SK-N-SH (cell line): ENCODE measurements around the gene C17orf50. TPM values are rescaled to one million over a fixed set of nuclear protein-coding genes. Genes with fewer than 3 reads are reported as not detected.

Experiments
- CTCF ChIA-PET: fragments of 300-600, 350-600 bp; formaldehyde crosslinking; extraction: SDS; loops from one replicate; lab custom pipeline; 2021; lab: Yijun Ruan, JAX
- POLR2A ChIA-PET: fragments of 350-600 bp; sonication (Branson Sonifier 250); formaldehyde crosslinking; extraction: SDS; loops from one replicate; lab custom pipeline; 2020; ENCODE audit warnings: antibody characterized with exemption, inconsistent platforms; lab: Yijun Ruan, JAX
- DNase-seq: peaks from one replicate; pipeline ENCODE4 v3.0.0; 2012
- H2AFZ ChIP-seq: fragments of 200-600 bp; sonication (generic); 2 replicates; pipeline ENCODE4 v1.8.1; 2016; ENCODE audit warnings: antibody characterized with exemption, mild to moderate bottlenecking, low read depth
- H3F3A ChIP-seq: fragments of 200-600 bp; sonication (generic); replicated peaks from 2 replicates; pipeline ENCODE3; 2016; ENCODE audit warnings: antibody characterized with exemption, mild to moderate bottlenecking; ENCODE audit not compliant: insufficient read depth
- H3K27ac ChIP-seq, 2 experiments: fragments of 200-500 bp in 1 of 2; fragments of 200-600 bp in 1 of 2; sonication (Bioruptor generic) in 1 of 2; sonication (generic), shearing (Covaris generic) in 1 of 2; 2 replicates each; pipeline versions ENCODE4 v1.5.1 to v1.6.1; 2014 to 2016; ENCODE audit warnings: low read depth in 2 of 2, inconsistent platforms in 1 of 2, low read length in 1 of 2, mild to moderate bottlenecking in 1 of 2, mixed read lengths in 1 of 2
- H3K27me3 ChIP-seq: fragments of 200-600 bp; sonication (generic), shearing (Covaris generic); 2 replicates; pipeline ENCODE4 v1.6.1; 2016; ENCODE audit warnings: mixed run types; ENCODE audit not compliant: insufficient read depth
- H3K36me3 ChIP-seq, 2 experiments: fragments of 200-500 bp in 1 of 2; fragments of 200-600 bp in 1 of 2; sonication (Bioruptor generic) in 1 of 2; sonication (generic) in 1 of 2; replicated peaks in 1 of 2; 2 replicates each; pipeline versions ENCODE3 to v1.5.1; 2014 to 2016; ENCODE audit warnings: low read length in 1 of 2, mild to moderate bottlenecking in 1 of 2; ENCODE audit not compliant: insufficient read depth in 2 of 2, control insufficient read depth in 1 of 2
- H3K4me1 ChIP-seq, 2 experiments: fragments of 200-500 bp in 1 of 2; fragments of 200-600 bp in 1 of 2; sonication (Bioruptor generic) in 1 of 2; sonication (generic), shearing (Covaris generic) in 1 of 2; 2 replicates each; pipeline versions ENCODE4 v1.5.1 to v1.6.1; 2014 to 2016; ENCODE audit warnings: low read depth in 1 of 2, low read length in 1 of 2, mixed run types in 1 of 2; ENCODE audit not compliant: insufficient read depth in 2 of 2, control insufficient read depth in 1 of 2
- H3K4me2 ChIP-seq: fragments of 200-600 bp; sonication (generic), shearing (Covaris generic); 2 replicates; pipeline ENCODE4 v1.6.1; 2017; ENCODE audit warnings: mixed run types
- H3K4me3 ChIP-seq, 2 experiments: fragments of 200-500 bp in 1 of 2; fragments of 200-600 bp in 1 of 2; sonication (Bioruptor generic) in 1 of 2; sonication (generic), shearing (Covaris generic) in 1 of 2; 2 replicates each; pipeline versions ENCODE4 v1.5.1 to v1.8.1; 2014 to 2016; ENCODE audit warnings: low read depth in 2 of 2, inconsistent platforms in 1 of 2, low read length in 1 of 2, mild to moderate bottlenecking in 1 of 2, mixed read lengths in 1 of 2, moderate library complexity in 1 of 2
- H3K79me2 ChIP-seq: fragments of 200-600 bp; sonication (generic); 2 replicates; pipeline ENCODE4 v1.8.1; 2017; ENCODE audit warnings: mild to moderate bottlenecking; ENCODE audit not compliant: insufficient read depth
- H3K9ac ChIP-seq: fragments of 200-600 bp; sonication (generic); 2 replicates; pipeline ENCODE4 v1.6.1; 2017; ENCODE audit warnings: mixed run types
- H3K9me2 ChIP-seq: fragments of 200-600 bp; sonication (generic); 2 replicates; pipeline ENCODE4 v1.6.1; 2017; ENCODE audit warnings: mixed run types
- H3K9me3 ChIP-seq: fragments of 200-600 bp; sonication (generic); 2 replicates; pipeline ENCODE4 v1.6.1; 2017; ENCODE audit warnings: mixed run types, mild to moderate bottlenecking, moderate library complexity
- H4K20me1 ChIP-seq: fragments of 200-600 bp; sonication (generic); 2 replicates; pipeline ENCODE4 v1.6.1; 2017; ENCODE audit warnings: mild to moderate bottlenecking, mixed run types; ENCODE audit not compliant: insufficient read depth
- CTCF ChIP-seq: fragments of 200-600 bp; sonication (generic); IDR thresholded peaks from 2 replicates; pipeline ENCODE4 v1.6.1; 2017; ENCODE audit warnings: antibody characterized with exemption, mild to moderate bottlenecking, moderate library complexity
- ELF1 ChIP-seq: IDR thresholded peaks from 2 replicates; pipeline ENCODE4 v1.4.0; 2012
- FOXJ3 ChIP-seq: sonication (generic); formaldehyde crosslinking; IDR thresholded peaks from 2 replicates; pipeline ENCODE4 v1.5.1; 2020; ENCODE audit warnings: mild to moderate bottlenecking, missing genetic modification reagents
- GABPA ChIP-seq: IDR thresholded peaks from 2 replicates; pipeline ENCODE4 v1.4.0; 2012; ENCODE audit warnings: low read depth, mild to moderate bottlenecking
- PBX3 ChIP-seq: IDR thresholded peaks from 2 replicates; pipeline ENCODE4; 2012
- RAD21 ChIP-seq: IDR thresholded peaks from 2 replicates; pipeline ENCODE4 v1.6.1; 2012; ENCODE audit warnings: mild to moderate bottlenecking, low read length
- REST ChIP-seq: IDR thresholded peaks from 2 replicates; pipeline ENCODE4 v1.6.1; 2012; ENCODE audit warnings: mild to moderate bottlenecking, low read depth, low read length, moderate library complexity
- SIN3A ChIP-seq: IDR thresholded peaks from 2 replicates; pipeline ENCODE4 v1.6.1; 2012; ENCODE audit warnings: low read depth, mild to moderate bottlenecking, low read length, moderate library complexity, borderline replicate concordance
- SMC3 ChIP-seq: IDR thresholded peaks from 2 replicates; pipeline ENCODE4 v1.6.1; 2012; ENCODE audit warnings: low read depth, low read length, improper control_type of control experiment
- TEAD4 ChIP-seq: IDR thresholded peaks from 2 replicates; pipeline ENCODE4 v1.4.0; 2012; ENCODE audit warnings: mild to moderate bottlenecking, borderline replicate concordance; ENCODE audit not compliant: insufficient read depth
- USF1 ChIP-seq: IDR thresholded peaks from 2 replicates; pipeline ENCODE4 v1.4.0; 2012; ENCODE audit warnings: low read depth, borderline replicate concordance
- USF2 ChIP-seq: fragments of 150-350 bp; IDR thresholded peaks from 2 replicates; pipeline ENCODE4 v1.6.1; 2017; ENCODE audit warnings: antibody characterized with exemption, low read length, low read depth, borderline replicate concordance
- WGBS: methylation state at CpG from one replicate; pipeline ENCODE4 v1.1.6; 2017; ENCODE audit warnings: low lambda C conversion rate; 5-methylcytosine and 5-hydroxymethylcytosine counted together
- polyA plus RNA-seq, 3 experiments: library from polyadenylated mRNA; depleted of rRNA; stranded (reverse); fragments of >200 nt; gene quantifications; 2 replicates each; pipeline ENCODE4 v1.2.3, GENCODE V29; 2012

The C17orf50 gene
- polyA plus RNA-seq, 1 of the 3 experiments (the other 2 are of a cell fraction) = 0.05 TPM

GRCh38 chr17:35732806-35733136, 27.9 kb upstream of the C17orf50 start (continued):
- no peak for TF ChIP-seq REST
- TF ChIP-seq USF2 = no peak
- TF ChIP-seq PBX3 = no peak

GRCh38 chr17:35733366-35733765, 27.3 kb upstream of the C17orf50 start:
- no peaks in the 10 kb centered on the region for H4K20me1 ChIP-seq
- no peak overlapping the region for H2AFZ ChIP-seq
- H3F3A ChIP-seq = no peaks in the 10 kb centered on the region
- no peak overlapping the region for H3K4me3 ChIP-seq
- H3K79me2 ChIP-seq = no peaks in the 10 kb centered on the region
- DNase-seq = no peak
- no peak overlapping the region for H3K4me2 ChIP-seq
- WGBS = 100% methylated on average over 6 of the region's 6 CpGs
- TF ChIP-seq SMC3 (no peak), GABPA (no peak), FOXJ3 (no peak), RAD21 (no peak), CTCF (no peak), SIN3A (no peak), ELF1 (no peak), USF1 (no peak), TEAD4 (no peak)
- TF ChIP-seq, all 33 proteins: peak for 0
- Histone ChIP-seq H3K9ac (no peak overlapping the region), H3K36me3 (no peaks in the 10 kb centered on the region), H3K27ac (no peak overlapping the region), H3K9me2 (no peaks in the 10 kb centered on the region), H3K9me3 (no peaks in the 10 kb centered on the region), H3K4me1 (peaks cover 5 to 11% of the 10 kb centered on the region in 2 experiments; a peak in 1 of 4 replicates), H3K27me3 (no peaks in the 10 kb centered on the region)
- CTCF ChIA-PET = interaction anchor here (1.1 to 5.2 kb wide), 3 partner anchors 15 to 178 kb away, joined by 3 to 53 read pairs (median 18); no protein-coding TSS in a partner anchor
- POLR2A ChIA-PET = no interaction called here
